Measurements from ENCODE around the gene LYL1. TPM values are rescaled to one million over a fixed set of nuclear protein-coding genes. Genes with fewer than 3 reads are reported as not detected.

Gene LYL1
- total RNA-seq, 1 experiment from 2014 or later: 1.7 TPM

DNA sequence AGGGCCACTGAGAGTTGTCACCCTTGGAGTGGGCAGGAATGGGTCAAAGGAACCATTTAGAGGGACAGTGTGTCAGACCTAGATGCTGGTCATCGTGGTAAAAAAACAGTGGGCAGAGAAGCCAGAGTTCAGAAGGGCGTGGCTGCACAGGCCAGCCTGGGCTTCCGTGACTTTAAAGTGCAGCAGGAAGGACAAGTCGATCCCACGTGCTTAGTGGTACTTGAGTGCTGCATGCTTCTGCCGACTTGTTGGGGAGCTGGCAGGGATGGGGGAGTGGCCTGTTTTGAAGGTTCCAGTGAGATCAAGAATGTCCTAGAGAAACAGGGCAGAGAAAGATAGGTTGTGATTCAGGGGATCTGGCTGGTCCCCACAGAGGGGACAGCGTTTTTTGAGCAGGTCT, 17.0 kb downstream of the LYL1 start:
- no peak for DNase-seq
- no peaks in the 10 kb centered on the region for H3K36me3 ChIP-seq (replicated peaks; ENCODE audit: control insufficient read depth, insufficient read depth, low read length)

GRCh38 chr19:13083627-13084026, 19.0 kb downstream of the LYL1 start:
- peaks cover 2% of the 10 kb centered on the region for H3K27me3 ChIP-seq (ENCODE audit: control insufficient read depth, insufficient read depth, low read length)
- no peak for DNase-seq
- no peaks in the 10 kb centered on the region for H3K36me3 ChIP-seq (replicated peaks; ENCODE audit: control insufficient read depth, insufficient read depth, low read length)
- no peak overlapping the region for H3K4me3 ChIP-seq (ENCODE audit: insufficient read depth, low read depth, low read length)

More for the DNA sequence above, 17.0 kb downstream of the LYL1 start:
- Histone ChIP-seq H3K4me3 (ENCODE audit: insufficient read depth, low read depth, low read length) (no peak overlapping the region), H3K27me3 (ENCODE audit: control insufficient read depth, insufficient read depth, low read length) (peaks cover 2% of the 10 kb centered on the region)

DNA sequence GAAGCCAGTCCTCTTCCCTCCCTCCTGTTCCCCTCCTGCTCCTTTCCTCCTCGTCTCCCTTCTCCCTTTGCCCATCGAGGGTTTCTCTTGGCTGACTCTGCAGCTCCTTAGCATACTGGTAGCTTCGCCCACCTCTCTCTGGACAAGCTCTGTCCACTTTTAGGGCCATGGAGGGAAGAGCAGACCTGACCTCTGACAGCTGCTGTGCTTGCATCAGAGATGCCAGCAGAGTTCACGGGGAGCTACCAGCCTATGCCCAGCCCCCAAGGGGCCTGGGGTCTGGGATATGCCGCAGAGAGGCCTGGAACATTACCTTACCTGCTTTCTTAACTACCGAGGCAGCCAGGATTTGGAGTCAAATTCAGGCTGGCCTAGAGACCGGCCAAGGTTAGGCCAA, 19.7 kb downstream of the LYL1 start:
- Histone ChIP-seq H3K36me3 (replicated peaks; ENCODE audit: control insufficient read depth, insufficient read depth, low read length) (no peaks in the 10 kb centered on the region), H3K27me3 (ENCODE audit: control insufficient read depth, insufficient read depth, low read length) (peaks cover 2% of the 10 kb centered on the region), H3K4me3 (ENCODE audit: insufficient read depth, low read depth, low read length) (no peak overlapping the region)
- DNase-seq: no peak

DNA sequence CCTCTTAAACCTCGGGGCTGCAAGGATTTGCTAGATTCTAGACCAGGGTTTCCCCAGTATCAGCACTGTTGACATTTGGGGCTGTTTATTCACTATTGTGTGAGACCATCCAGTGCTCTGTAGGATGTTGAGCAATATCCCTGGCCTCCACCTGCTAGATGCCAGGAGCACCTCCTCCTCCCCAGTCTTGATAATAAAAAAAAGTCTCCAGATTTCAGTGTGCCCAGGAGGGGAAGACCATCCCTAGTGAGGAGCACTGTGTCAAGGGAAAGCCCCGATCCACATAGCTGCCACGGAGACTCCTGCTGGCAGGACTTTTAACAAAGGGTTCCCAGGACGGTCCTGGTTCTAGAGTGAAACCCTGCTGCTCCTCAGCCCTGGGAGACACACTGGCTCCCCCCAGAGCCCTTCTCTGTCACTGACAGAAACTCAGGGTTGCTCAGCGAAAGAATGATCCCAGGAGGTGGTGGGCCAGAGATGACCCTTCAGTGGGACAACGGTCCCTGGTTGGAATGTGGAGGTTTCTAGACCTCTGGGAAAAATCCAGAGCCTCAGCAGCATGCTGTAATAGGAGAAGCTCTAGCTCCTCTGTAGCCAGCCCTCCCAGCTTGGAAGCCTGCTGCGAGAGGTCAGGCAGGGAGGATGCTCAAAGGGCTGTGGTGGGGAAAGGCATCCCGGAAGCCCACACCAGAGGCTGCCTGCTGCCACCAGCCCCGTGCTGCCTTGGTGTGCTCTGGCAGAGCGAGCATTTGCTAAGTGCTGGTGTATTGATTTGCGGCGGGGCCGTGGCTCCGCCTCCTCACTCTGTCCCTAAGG, 20.3 kb downstream of the LYL1 start:
- H3K27me3 ChIP-seq (ENCODE audit: control insufficient read depth, insufficient read depth, low read length): peaks cover 2% of the 10 kb centered on the region
- H3K36me3 ChIP-seq (replicated peaks; ENCODE audit: control insufficient read depth, insufficient read depth, low read length): no peaks in the 10 kb centered on the region
- no peak overlapping the region for H3K4me3 ChIP-seq (ENCODE audit: insufficient read depth, low read depth, low read length)
- peak; percentile 86 for DNase-seq

DNA sequence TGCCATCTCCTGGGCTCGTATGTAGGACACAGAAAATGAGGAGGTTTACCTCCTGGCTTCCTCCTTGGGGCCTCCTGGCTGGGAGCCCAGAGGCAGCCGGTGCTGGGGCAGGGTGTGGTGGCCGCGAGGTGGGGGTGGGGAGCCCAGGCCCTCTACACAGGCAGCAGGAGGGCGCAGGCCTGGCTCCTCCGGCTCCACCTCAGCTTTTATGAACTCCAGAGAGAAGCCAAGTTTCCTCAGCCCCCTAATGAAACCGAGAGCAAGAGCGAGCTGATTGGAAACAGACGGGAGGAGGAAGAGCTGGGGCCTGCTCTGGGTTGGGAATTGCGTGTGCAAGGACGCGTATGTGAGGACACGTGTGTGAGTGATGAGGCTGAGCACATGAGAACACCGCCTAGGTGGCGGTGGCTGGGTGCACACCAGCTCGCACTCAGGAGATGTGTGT, 23.1 kb downstream of the LYL1 start:
- peak; percentile 71 for DNase-seq
- Histone ChIP-seq H3K36me3 (replicated peaks; ENCODE audit: control insufficient read depth, insufficient read depth, low read length) (no peaks in the 10 kb centered on the region), H3K27me3 (ENCODE audit: control insufficient read depth, insufficient read depth, low read length) (peaks cover 3% of the 10 kb centered on the region), H3K4me3 (ENCODE audit: insufficient read depth, low read depth, low read length) (no peak overlapping the region)

DNA sequence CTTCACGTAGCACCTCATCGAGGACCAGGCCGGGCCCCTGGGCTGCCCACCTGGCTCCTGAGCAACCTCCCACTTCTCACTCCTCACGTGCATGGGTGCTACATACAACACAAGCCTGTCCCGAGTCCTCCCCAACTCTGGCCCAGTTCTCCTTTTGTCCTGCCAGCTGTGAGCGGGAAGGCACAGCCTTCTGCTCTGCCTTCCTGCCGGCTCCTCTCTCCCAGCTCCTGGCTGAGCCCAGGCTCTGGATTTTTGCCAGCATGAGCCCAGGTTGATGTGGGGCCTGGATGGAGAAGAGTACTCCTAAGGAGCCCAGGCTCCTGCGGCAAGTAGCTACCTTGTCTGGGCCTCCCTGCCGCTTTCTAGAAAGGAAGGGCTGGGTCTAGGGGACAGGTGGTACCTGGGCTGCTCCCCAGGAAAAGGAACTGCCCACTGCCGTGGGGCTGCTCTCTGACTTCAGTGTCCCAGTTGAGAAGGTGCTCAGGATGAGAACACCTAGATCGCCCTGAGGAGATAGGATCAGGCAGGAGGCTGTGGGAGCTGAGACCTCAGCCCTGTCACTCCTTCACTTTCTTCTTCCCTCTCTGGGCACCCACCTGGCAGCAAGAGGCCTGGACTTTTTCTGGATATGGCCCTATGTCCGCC, 23.6 kb downstream of the LYL1 start:
- Histone ChIP-seq H3K27me3 (ENCODE audit: control insufficient read depth, insufficient read depth, low read length) (peaks cover 3% of the 10 kb centered on the region), H3K36me3 (replicated peaks; ENCODE audit: control insufficient read depth, insufficient read depth, low read length) (no peaks in the 10 kb centered on the region), H3K4me3 (ENCODE audit: insufficient read depth, low read depth, low read length) (no peak overlapping the region)
- no peak for DNase-seq

DNA sequence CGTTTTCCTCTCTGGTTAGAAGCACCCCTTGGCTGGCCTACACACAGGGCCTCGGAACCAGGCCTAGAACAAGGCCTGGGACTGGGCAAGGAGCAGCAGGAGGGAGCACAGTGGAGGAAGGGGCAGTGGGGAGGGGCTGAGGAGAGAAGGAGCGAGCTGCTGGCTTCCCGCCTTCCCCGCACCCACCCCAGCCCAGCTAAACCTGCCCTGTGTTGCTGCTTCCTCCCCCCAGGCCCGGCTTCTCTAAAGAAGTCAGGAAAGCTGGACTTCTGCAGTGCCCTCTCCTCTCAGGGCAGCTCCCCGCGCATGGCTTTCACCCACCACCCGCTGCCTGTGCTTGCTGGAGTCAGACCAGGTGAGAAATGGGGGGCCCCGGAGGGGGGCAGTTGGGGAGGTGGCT, 24.3 kb downstream of the LYL1 start:
- DNase-seq: peak; percentile 77
- no peaks in the 10 kb centered on the region for H3K36me3 ChIP-seq (replicated peaks; ENCODE audit: control insufficient read depth, insufficient read depth, low read length)
- H3K27me3 ChIP-seq (ENCODE audit: control insufficient read depth, insufficient read depth, low read length): peaks cover 3% of the 10 kb centered on the region

GRCh38 chr19:13077240-13077639, 25.4 kb downstream of the LYL1 start:
- DNase-seq: no peak
- no peak overlapping the region for H3K4me3 ChIP-seq (ENCODE audit: insufficient read depth, low read depth, low read length)
- H3K27me3 ChIP-seq (ENCODE audit: control insufficient read depth, insufficient read depth, low read length): peaks cover 3% of the 10 kb centered on the region
- H3K36me3 ChIP-seq (replicated peaks; ENCODE audit: control insufficient read depth, insufficient read depth, low read length): no peaks in the 10 kb centered on the region

More for the DNA sequence above, 24.3 kb downstream of the LYL1 start:
- H3K4me3 ChIP-seq (ENCODE audit: insufficient read depth, low read depth, low read length): no peak overlapping the region

DNA sequence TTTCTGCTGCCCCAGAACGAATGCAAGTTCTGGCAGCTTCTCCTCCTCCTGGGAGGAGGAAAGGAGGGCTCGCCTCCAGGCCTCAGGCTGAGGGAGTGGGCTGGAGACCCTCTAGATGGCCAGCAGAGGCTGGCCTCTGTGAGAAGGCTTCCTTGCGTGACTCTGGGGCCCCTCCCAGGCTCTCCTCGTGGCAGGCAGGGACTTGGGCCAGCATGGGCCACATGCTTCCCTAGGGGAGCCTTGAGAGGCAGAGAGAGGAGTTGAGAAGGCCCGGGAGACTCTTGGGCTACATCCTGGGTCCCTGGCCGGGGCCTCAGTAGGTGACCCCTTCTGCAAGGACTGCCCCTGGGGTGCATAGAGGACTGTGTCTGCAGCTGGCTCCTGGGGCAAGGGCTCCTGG, 25.9 kb downstream of the LYL1 start:
- no peak for DNase-seq
- Histone ChIP-seq H3K4me3 (ENCODE audit: insufficient read depth, low read depth, low read length) (no peak overlapping the region), H3K36me3 (replicated peaks; ENCODE audit: control insufficient read depth, insufficient read depth, low read length) (no peaks in the 10 kb centered on the region), H3K27me3 (ENCODE audit: control insufficient read depth, insufficient read depth, low read length) (peaks cover 3% of the 10 kb centered on the region)

- peaks cover 3% of the 10 kb centered on the region for H3K27me3 ChIP-seq (ENCODE audit: control insufficient read depth, insufficient read depth, low read length)
- no peaks in the 10 kb centered on the region for H3K36me3 ChIP-seq (replicated peaks; ENCODE audit: control insufficient read depth, insufficient read depth, low read length)
- no peak overlapping the region for H3K4me3 ChIP-seq (ENCODE audit: insufficient read depth, low read depth, low read length)
- no peak for DNase-seq
These were observed 26.3 kb downstream of the LYL1 start for GRCh38 chr19:13076320-13076719.

DNA sequence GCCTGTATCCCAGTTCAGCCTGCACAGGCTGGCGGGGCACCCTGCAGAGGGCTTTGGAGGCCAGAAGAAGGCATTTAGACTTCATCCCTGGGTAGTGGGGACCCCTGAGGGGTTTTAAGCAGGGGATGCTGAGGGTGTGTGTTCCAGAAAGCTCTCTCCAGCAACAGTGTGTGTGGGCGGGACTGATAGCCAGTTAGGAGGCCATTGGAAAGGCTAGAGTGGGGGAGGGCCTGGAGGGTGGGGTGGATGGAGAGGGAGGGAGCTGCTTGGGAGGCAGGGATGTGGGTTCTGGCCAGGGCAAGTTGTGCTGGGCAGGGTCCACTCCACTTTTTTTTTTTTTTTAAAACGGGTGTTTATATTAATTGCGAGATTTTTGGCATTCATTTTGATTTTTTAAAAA, 28.3 kb downstream of the LYL1 start:
- Histone ChIP-seq H3K4me3 (ENCODE audit: insufficient read depth, low read depth, low read length) (no peak overlapping the region), H3K27me3 (ENCODE audit: control insufficient read depth, insufficient read depth, low read length) (peaks cover 3% of the 10 kb centered on the region), H3K36me3 (replicated peaks; ENCODE audit: control insufficient read depth, insufficient read depth, low read length) (no peaks in the 10 kb centered on the region)
- DNase-seq: no peak

- H3K27me3 ChIP-seq (ENCODE audit: control insufficient read depth, insufficient read depth, low read length): peaks cover 3% of the 10 kb centered on the region
- no peak for DNase-seq
- H3K4me3 ChIP-seq (ENCODE audit: insufficient read depth, low read depth, low read length): no peak overlapping the region
- no peaks in the 10 kb centered on the region for H3K36me3 ChIP-seq (replicated peaks; ENCODE audit: control insufficient read depth, insufficient read depth, low read length)
These were observed 29.4 kb downstream of the LYL1 start for GRCh38 chr19:13073263-13073662.

GRCh38 chr19:13072188-13072908, 30.3 kb downstream of the LYL1 start:
- Histone ChIP-seq H3K36me3 (replicated peaks; ENCODE audit: control insufficient read depth, insufficient read depth, low read length) (no peaks in the 10 kb centered on the region), H3K27me3 (ENCODE audit: control insufficient read depth, insufficient read depth, low read length) (peaks cover 3% of the 10 kb centered on the region)
- DNase-seq: no peak

GRCh38 chr19:13071444-13072187, 31.0 kb downstream of the LYL1 start:
- no peak for DNase-seq
- Histone ChIP-seq H3K36me3 (replicated peaks; ENCODE audit: control insufficient read depth, insufficient read depth, low read length) (no peaks in the 10 kb centered on the region), H3K4me3 (ENCODE audit: insufficient read depth, low read depth, low read length) (no peak overlapping the region), H3K27me3 (ENCODE audit: control insufficient read depth, insufficient read depth, low read length) (peaks cover 3% of the 10 kb centered on the region)

More at GRCh38 chr19:13072188-13072908, 30.3 kb downstream of the LYL1 start:
- H3K4me3 ChIP-seq (ENCODE audit: insufficient read depth, low read depth, low read length): no peak overlapping the region
